Upper lobe of left lung (tissue), 6 donors: ENCODE results near the gene MSI2. TPM values are rescaled to one million over a fixed set of nuclear protein-coding genes. Genes with fewer than 3 reads are reported as not detected.

ENCODE experiments used
- ATAC-seq, 2 donors: fragments of 200-7000 bp; cut with Tn5 transposase; one replicate each; pipeline ENCODE4 v1.9.1; 2022; ENCODE audit warnings: mild to moderate bottlenecking in 2 of 2, moderate library complexity in 2 of 2; ENCODE audit not compliant: low FRiP score in 2 of 2
- DNase-seq, 2 donors: peaks; one replicate each; pipeline ENCODE4 v3.0.0-alpha.2; 2019 to 2020
- H3K27ac ChIP-seq, 4 donors: fragments of 200-600 bp; sonication (generic); one replicate each; pipeline ENCODE4 v1.5.1; 2016 to 2019
- H3K27me3 ChIP-seq, 4 donors: fragments of 200-600 bp; sonication (generic); one replicate each; pipeline ENCODE4 v1.5.1; 2017 to 2019
- H3K36me3 ChIP-seq, 4 donors: fragments of 200-600 bp; sonication (generic); one replicate each; pipeline ENCODE4 v1.5.1; 2016 to 2019
- H3K4me1 ChIP-seq, 4 donors: fragments of 200-600 bp; sonication (generic); one replicate each; pipeline ENCODE4 v1.5.1; 2018 to 2019
- H3K4me3 ChIP-seq, 4 donors: fragments of 200-600 bp; sonication (generic); one replicate each; pipeline ENCODE4 v1.5.1; 2017 to 2019; ENCODE audit warnings: mild to moderate bottlenecking in 2 of 4, moderate library complexity in 1 of 4
- H3K9me3 ChIP-seq, 4 donors: fragments of 200-600 bp; sonication (generic); one replicate each; pipeline ENCODE4 v1.5.1; 2018 to 2019
- EP300 ChIP-seq, 4 donors: sonication (generic); formaldehyde crosslinking; IDR thresholded peaks; one replicate each; pipeline ENCODE4 v1.5.1; 2017; ENCODE audit warnings: antibody characterized with exemption in 4 of 4, control low read depth in 2 of 4
- POLR2A ChIP-seq, 4 donors: fragments of 450-650 bp; IDR thresholded peaks; one replicate each; pipeline ENCODE4 v1.5.1; 2016 to 2017; ENCODE audit warnings: antibody characterized with exemption in 4 of 4, mild to moderate bottlenecking in 2 of 4
- POLR2AphosphoS5 ChIP-seq, 2 donors: sonication (generic); formaldehyde crosslinking; IDR thresholded peaks; one replicate each; pipeline ENCODE4 v1.5.1; 2017; ENCODE audit warnings: antibody characterized with exemption in 2 of 2
- WGBS, 2 donors: methylation state at CpG; one replicate each; pipeline ENCODE4 v1.1.5; 2017 to 2018; 5-methylcytosine and 5-hydroxymethylcytosine counted together
- total RNA-seq, 6 donors: library from RNA; depleted of rRNA in 4 of 6; stranded (reverse); fragments of >200 nt in 4 of 6; gene quantifications; one replicate each; pipeline versions ENCODE4 v1.1.0 to v1.2.1, GENCODE V29; 2016 to 2021
- TF ChIP-seq, protein P1 (sequence below), 6 experiments: fragments of 450-650 bp in 4 of 6; fragments of 200-600 bp in 2 of 6; sonication (generic) in 2 of 6; IDR thresholded peaks; one replicate each; pipeline ENCODE4 v1.5.1; 2016 to 2019; ENCODE audit warnings: antibody characterized with exemption in 6 of 6
- donor health status: DM: no; HTN: no; CAD: no; lungs with moderate emphysema.
- donor health status: DM: no; HTN: yes; CAD: no; lungs with severe emphysema.

Gene MSI2
- total RNA-seq, 6 donors from 2014 or later, result 20.1 to 44.0 (median 32.2) TPM

DNA sequence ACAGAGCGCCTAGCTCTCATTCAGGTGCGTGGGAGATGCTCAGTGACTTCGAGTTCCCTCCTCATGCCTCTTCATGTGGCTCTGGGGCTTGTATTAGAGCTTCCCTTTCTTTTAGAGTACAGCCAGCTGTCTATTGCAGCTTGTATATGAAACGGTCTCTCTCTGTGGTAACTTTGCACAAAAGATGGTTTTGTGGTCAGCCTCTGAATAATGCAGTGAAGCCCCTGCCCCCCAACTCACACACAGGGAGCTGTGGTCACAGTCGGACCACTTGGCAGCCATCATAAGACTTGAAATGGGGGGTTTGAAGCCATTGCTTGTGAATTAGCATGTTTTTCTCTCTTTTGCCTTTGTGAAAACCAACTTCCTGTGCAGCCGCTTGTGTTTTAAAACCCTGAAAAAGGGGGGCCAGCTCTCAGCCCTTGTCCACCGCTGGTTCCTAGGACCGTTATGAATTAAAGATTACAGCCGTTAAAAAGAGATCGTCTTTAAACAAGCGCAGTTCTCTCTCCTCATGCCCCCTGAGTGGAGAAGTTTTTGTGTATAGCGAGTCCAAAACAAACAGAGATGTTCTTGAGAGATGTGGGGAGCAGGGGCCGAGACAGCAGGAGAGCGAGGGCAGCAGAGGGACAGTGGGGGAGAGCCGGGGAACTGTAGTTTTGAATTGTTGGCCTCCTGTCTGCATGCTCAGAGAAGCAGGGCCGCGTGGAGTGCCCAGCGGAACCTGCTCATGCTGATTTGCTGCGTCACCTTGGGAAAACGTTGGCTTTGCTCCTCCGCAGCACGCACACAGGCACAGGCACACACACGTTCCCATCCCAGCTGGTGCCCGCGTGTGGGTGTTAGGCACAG is 199.0 kb downstream of the MSI2 start:
- H3K9me3 ChIP-seq, result no peaks in the 10 kb centered on the region
- H3K27me3 ChIP-seq, result no peaks in the 10 kb centered on the region
- H3K36me3 ChIP-seq, result no peaks in the 10 kb centered on the region
- peaks cover 0 to 30% (median 3%) of the 10 kb centered on the region in 4 donors for H3K4me1 ChIP-seq
- TF ChIP-seq POLR2A (IDR thresholded peaks at IDR 0.05), result no peak
- no peak for TF ChIP-seq EP300 (IDR thresholded peaks at IDR 0.05)
- no peak for TF ChIP-seq POLR2AphosphoS5 (IDR thresholded peaks at IDR 0.05)
- TF ChIP-seq, protein P1, sequence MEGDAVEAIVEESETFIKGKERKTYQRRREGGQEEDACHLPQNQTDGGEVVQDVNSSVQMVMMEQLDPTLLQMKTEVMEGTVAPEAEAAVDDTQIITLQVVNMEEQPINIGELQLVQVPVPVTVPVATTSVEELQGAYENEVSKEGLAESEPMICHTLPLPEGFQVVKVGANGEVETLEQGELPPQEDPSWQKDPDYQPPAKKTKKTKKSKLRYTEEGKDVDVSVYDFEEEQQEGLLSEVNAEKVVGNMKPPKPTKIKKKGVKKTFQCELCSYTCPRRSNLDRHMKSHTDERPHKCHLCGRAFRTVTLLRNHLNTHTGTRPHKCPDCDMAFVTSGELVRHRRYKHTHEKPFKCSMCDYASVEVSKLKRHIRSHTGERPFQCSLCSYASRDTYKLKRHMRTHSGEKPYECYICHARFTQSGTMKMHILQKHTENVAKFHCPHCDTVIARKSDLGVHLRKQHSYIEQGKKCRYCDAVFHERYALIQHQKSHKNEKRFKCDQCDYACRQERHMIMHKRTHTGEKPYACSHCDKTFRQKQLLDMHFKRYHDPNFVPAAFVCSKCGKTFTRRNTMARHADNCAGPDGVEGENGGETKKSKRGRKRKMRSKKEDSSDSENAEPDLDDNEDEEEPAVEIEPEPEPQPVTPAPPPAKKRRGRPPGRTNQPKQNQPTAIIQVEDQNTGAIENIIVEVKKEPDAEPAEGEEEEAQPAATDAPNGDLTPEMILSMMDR (IDR thresholded peaks at IDR 0.05), result no peak
- no peak overlapping the region for H3K4me3 ChIP-seq
- peak in 1 of 2 donors; percentile 27 for DNase-seq
- no peak for ATAC-seq
- H3K27ac ChIP-seq, result no peak overlapping the region
- WGBS, 2 donors, result 47 to 60% methylated on average over 24 to 25 of the region's 25 CpGs

DNA sequence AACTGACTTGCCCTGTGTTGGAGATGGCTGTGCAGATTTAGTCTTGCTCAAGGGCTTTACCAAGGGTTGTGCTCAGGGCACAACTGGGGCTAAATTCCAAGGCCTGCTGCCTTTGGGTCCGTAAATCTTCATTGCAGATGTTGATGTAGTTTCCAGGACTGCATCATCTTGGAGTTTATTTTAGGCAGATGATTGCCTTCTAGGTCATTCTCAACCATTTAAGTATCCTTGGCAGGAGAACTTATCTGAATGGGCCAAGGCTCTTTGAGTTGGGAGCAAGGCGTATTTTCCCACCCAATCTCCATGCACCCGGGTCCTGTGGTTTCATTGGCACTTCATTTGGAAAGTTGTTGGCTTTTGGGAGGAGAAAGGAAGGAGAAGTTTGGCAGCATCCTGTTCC is 200.3 kb downstream of the MSI2 start:
- Histone ChIP-seq H3K9me3 (no peaks in the 10 kb centered on the region), H3K36me3 (no peaks in the 10 kb centered on the region), H3K4me3 (no peak overlapping the region), H3K27ac (no peak overlapping the region), H3K27me3 (no peaks in the 10 kb centered on the region), H3K4me1 (peaks cover 0 to 30% (median 3%) of the 10 kb centered on the region in 4 donors)
- DNase-seq (no peak), ATAC-seq (no peak)
- WGBS, 2 donors, result 71 to 79% methylated on average over 3 of the region's 3 CpGs
- no peak for TF ChIP-seq POLR2A (IDR thresholded peaks at IDR 0.05)
- TF ChIP-seq EP300 (IDR thresholded peaks at IDR 0.05), result no peak
- TF ChIP-seq, protein P1 (IDR thresholded peaks at IDR 0.05), result no peak
- TF ChIP-seq POLR2AphosphoS5 (IDR thresholded peaks at IDR 0.05), result no peak

DNA sequence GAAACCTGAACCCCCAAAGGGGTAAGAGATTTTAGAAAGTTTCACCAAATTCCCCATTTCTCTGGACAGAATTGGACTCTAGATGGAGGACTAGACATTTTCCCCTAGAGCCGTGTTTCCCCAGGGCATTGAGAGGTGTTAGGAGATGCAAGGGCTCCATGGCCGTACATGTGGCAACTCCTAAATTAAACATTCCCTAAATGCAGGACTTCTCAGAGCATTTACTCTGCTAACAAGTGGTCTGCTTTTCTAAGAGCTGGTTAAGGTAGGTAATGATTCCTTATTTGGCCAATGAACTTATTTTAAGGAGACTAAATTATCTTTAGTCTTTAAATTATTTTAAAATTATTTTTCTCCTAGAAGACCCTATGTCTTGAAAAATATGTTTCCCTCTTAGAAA is 200.9 kb downstream of the MSI2 start:
- DNase-seq (no peak), ATAC-seq (no peak)
- no peak overlapping the region for H3K4me3 ChIP-seq
- TF ChIP-seq POLR2AphosphoS5 (IDR thresholded peaks at IDR 0.05), result no peak
- no peak for TF ChIP-seq EP300 (IDR thresholded peaks at IDR 0.05)
- no peak for TF ChIP-seq POLR2A (IDR thresholded peaks at IDR 0.05)
- TF ChIP-seq, protein P1 (IDR thresholded peaks at IDR 0.05), result no peak
- H3K4me1 ChIP-seq, result peaks cover 0 to 30% (median 3%) of the 10 kb centered on the region in 4 donors
- no peaks in the 10 kb centered on the region for H3K9me3 ChIP-seq
- WGBS, 2 donors, result 79 to 80% methylated on average over 2 of the region's 2 CpGs
- no peaks in the 10 kb centered on the region for H3K27me3 ChIP-seq
- H3K27ac ChIP-seq, result no peak overlapping the region
- no peaks in the 10 kb centered on the region for H3K36me3 ChIP-seq

DNA sequence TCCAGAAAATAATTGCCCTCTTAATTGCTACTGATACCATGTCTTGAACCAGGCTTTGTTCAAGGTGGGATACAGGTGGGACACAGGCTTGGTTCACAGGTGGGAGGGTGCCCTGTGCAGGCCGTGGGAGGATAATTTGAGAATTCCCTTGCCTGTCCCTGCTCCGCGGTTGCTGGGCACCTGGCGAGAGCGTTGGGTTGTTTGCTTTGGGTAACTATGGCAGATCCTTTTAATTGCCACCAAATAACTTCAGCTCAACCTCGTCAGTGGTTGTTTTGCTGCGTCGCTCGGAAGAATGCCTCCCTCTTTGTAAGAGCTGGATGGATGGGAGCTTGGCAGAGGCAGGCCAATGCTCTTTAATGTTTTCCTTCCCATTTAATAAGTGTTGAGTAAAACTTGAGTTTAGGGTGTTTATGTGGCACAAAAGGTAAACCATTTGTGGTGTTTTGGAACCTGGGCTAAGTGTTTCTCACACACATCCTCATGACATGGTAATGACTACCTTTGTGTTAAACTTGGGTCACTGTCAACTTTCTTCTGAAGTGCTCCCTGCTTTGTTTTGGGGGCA is 202.5 kb downstream of the MSI2 start:
- no peak overlapping the region for H3K4me3 ChIP-seq
- no peak for ATAC-seq
- no peaks in the 10 kb centered on the region for H3K27me3 ChIP-seq
- H3K36me3 ChIP-seq, result no peaks in the 10 kb centered on the region
- no peak overlapping the region for H3K27ac ChIP-seq
- 97 to 100% methylated on average over 9 of the region's 9 CpGs for WGBS, 2 donors
- TF ChIP-seq EP300 (IDR thresholded peaks at IDR 0.05), result no peak
- no peak for TF ChIP-seq POLR2A (IDR thresholded peaks at IDR 0.05)
- no peak for TF ChIP-seq POLR2AphosphoS5 (IDR thresholded peaks at IDR 0.05)
- TF ChIP-seq, protein P1 (IDR thresholded peaks at IDR 0.05), result no peak
- H3K9me3 ChIP-seq, result no peaks in the 10 kb centered on the region
- DNase-seq, result no peak
- H3K4me1 ChIP-seq, result peaks cover 0 to 30% (median 3%) of the 10 kb centered on the region in 4 donors
